ENCODE results near the gene MRPL14.

Gene MRPL14

GRCh38 chr6:44074813-44075646, 52.2 kb downstream of the MRPL14 start:
- Histone ChIP-seq H3K4me3 (replicated peaks; ENCODE audit: low read depth, low read length) (no peak overlapping the region), H3K36me3 (ENCODE audit: control insufficient read depth, insufficient read depth, low read length) (no peaks in the 10 kb centered on the region), H3K27me3 (replicated peaks; ENCODE audit: control insufficient read depth, insufficient read depth, low read length) (no peaks in the 10 kb centered on the region)
- no peak for DNase-seq (ENCODE audit: extremely low read depth, insufficient read length)
- no peak for TF ChIP-seq CTCF (IDR thresholded peaks at IDR 0.05; ENCODE audit: insufficient read depth, low read length, poor library complexity, severe bottlenecking)

- no peaks in the 10 kb centered on the region for H3K27me3 ChIP-seq (replicated peaks; ENCODE audit: control insufficient read depth, insufficient read depth, low read length)
- H3K4me3 ChIP-seq (replicated peaks; ENCODE audit: low read depth, low read length) = peak overlapping the region; percentile 65
- peak; percentile 78 for DNase-seq (ENCODE audit: extremely low read depth, insufficient read length)
- H3K36me3 ChIP-seq (ENCODE audit: control insufficient read depth, insufficient read depth, low read length) = no peaks in the 10 kb centered on the region
- TF ChIP-seq CTCF (IDR thresholded peaks at IDR 0.05; ENCODE audit: insufficient read depth, low read length, poor library complexity, severe bottlenecking) = peak; percentile 91
Measured at GRCh38 chr6:44074439-44074812, 52.8 kb downstream of the MRPL14 start.

GRCh38 chr6:44073612-44074438, 53.4 kb downstream of the MRPL14 start:
- H3K27me3 ChIP-seq (replicated peaks; ENCODE audit: control insufficient read depth, insufficient read depth, low read length) = no peaks in the 10 kb centered on the region
- peak overlapping the region; percentile 65 for H3K4me3 ChIP-seq (replicated peaks; ENCODE audit: low read depth, low read length)
- no peak for DNase-seq (ENCODE audit: extremely low read depth, insufficient read length)
- H3K36me3 ChIP-seq (ENCODE audit: control insufficient read depth, insufficient read depth, low read length) = no peaks in the 10 kb centered on the region
- no peak for TF ChIP-seq CTCF (IDR thresholded peaks at IDR 0.05; ENCODE audit: insufficient read depth, low read length, poor library complexity, severe bottlenecking)

- no peaks in the 10 kb centered on the region for H3K36me3 ChIP-seq (ENCODE audit: control insufficient read depth, insufficient read depth, low read length)
- DNase-seq (ENCODE audit: extremely low read depth, insufficient read length) = peak; percentile 89
- H3K4me3 ChIP-seq (replicated peaks; ENCODE audit: low read depth, low read length) = peak overlapping the region; percentile 65
- TF ChIP-seq CTCF (IDR thresholded peaks at IDR 0.05; ENCODE audit: insufficient read depth, low read length, poor library complexity, severe bottlenecking) = no peak
- no peaks in the 10 kb centered on the region for H3K27me3 ChIP-seq (replicated peaks; ENCODE audit: control insufficient read depth, insufficient read depth, low read length)
Measured at GRCh38 chr6:44072959-44073611, 54.2 kb downstream of the MRPL14 start.

- no peak for TF ChIP-seq CTCF (IDR thresholded peaks at IDR 0.05; ENCODE audit: insufficient read depth, low read length, poor library complexity, severe bottlenecking)
- no peaks in the 10 kb centered on the region for H3K36me3 ChIP-seq (ENCODE audit: control insufficient read depth, insufficient read depth, low read length)
- DNase-seq (ENCODE audit: extremely low read depth, insufficient read length) = no peak
- peak overlapping the region; percentile 65; the same call in 1 of the 2 replicates for H3K4me3 ChIP-seq (replicated peaks; ENCODE audit: low read depth, low read length)
- H3K27me3 ChIP-seq (replicated peaks; ENCODE audit: control insufficient read depth, insufficient read depth, low read length) = no peaks in the 10 kb centered on the region
Measured at GRCh38 chr6:44072452-44072958, 54.7 kb downstream of the MRPL14 start.

All from GM06990 (cell line).